ENCODE results near the gene XNDC1N.
A peak's percentile ranks its signal among the peaks of the same experiment; 100 is the strongest.

The XNDC1N gene

GRCh38 chr11:71962428-71963038 is 34.1 kb upstream of the XNDC1N start:
- H3K36me3 ChIP-seq (ENCODE audit: insufficient read depth, low read length) = peaks cover 32% of the 10 kb centered on the region
- no peak for TF ChIP-seq FOXP2 (optimal IDR thresholded peaks at IDR 0.05; ENCODE audit: control extremely low read depth, extremely low read length, insufficient read depth)
- no peak for TF ChIP-seq EZH2 (IDR thresholded peaks at IDR 0.05)
- TF ChIP-seq POLR2AphosphoS5 (IDR thresholded peaks at IDR 0.05; ENCODE audit: borderline replicate concordance, low read depth, low read length) = no peak
- H3K27ac ChIP-seq = peak overlapping the region; percentile 75; the same call in 1 of the 2 replicates
- H3K4me3 ChIP-seq = no peak overlapping the region
- no peak overlapping the region for H3K9ac ChIP-seq (ENCODE audit: insufficient read length)
- no peak for DNase-seq (ENCODE audit: low read depth, low spot score)
- H3K9me3 ChIP-seq (ENCODE audit: low read depth, low read length) = no peaks in the 10 kb centered on the region

GRCh38 chr11:71955898-71956456 is 27.6 kb upstream of the XNDC1N start:
- H3K9me3 ChIP-seq (ENCODE audit: low read depth, low read length) = no peaks in the 10 kb centered on the region
- DNase-seq (ENCODE audit: low read depth, low spot score) = no peak
- H3K9ac ChIP-seq (ENCODE audit: insufficient read length) = no peak overlapping the region
- no peak for TF ChIP-seq FOXP2 (optimal IDR thresholded peaks at IDR 0.05; ENCODE audit: control extremely low read depth, extremely low read length, insufficient read depth)
- TF ChIP-seq EZH2 (IDR thresholded peaks at IDR 0.05) = no peak
- TF ChIP-seq POLR2AphosphoS5 (IDR thresholded peaks at IDR 0.05; ENCODE audit: borderline replicate concordance, low read depth, low read length) = no peak
- H3K36me3 ChIP-seq (ENCODE audit: insufficient read depth, low read length) = peaks cover 11% of the 10 kb centered on the region; the same call in 1 of the 2 replicates
- no peak overlapping the region for H3K4me3 ChIP-seq
- no peak overlapping the region for H3K27ac ChIP-seq

GRCh38 chr11:71951741-71952310 is 23.4 kb upstream of the XNDC1N start:
- no peak for TF ChIP-seq EZH2 (IDR thresholded peaks at IDR 0.05)
- TF ChIP-seq FOXP2 (optimal IDR thresholded peaks at IDR 0.05; ENCODE audit: control extremely low read depth, extremely low read length, insufficient read depth) = no peak
- TF ChIP-seq POLR2AphosphoS5 (IDR thresholded peaks at IDR 0.05; ENCODE audit: borderline replicate concordance, low read depth, low read length) = no peak
- no peak for DNase-seq (ENCODE audit: low read depth, low spot score)
- Histone ChIP-seq H3K4me3 (no peak overlapping the region), H3K36me3 (ENCODE audit: insufficient read depth, low read length) (no peaks in the 10 kb centered on the region), H3K9me3 (ENCODE audit: low read depth, low read length) (no peaks in the 10 kb centered on the region), H3K27ac (no peak overlapping the region), H3K9ac (ENCODE audit: insufficient read length) (no peak overlapping the region)

- H3K4me3 ChIP-seq = no peak overlapping the region
- H3K27ac ChIP-seq = no peak overlapping the region
- TF ChIP-seq POLR2AphosphoS5 (IDR thresholded peaks at IDR 0.05; ENCODE audit: borderline replicate concordance, low read depth, low read length) = no peak
- TF ChIP-seq EZH2 (IDR thresholded peaks at IDR 0.05) = no peak
- TF ChIP-seq FOXP2 (optimal IDR thresholded peaks at IDR 0.05; ENCODE audit: control extremely low read depth, extremely low read length, insufficient read depth) = no peak
- no peak for DNase-seq (ENCODE audit: low read depth, low spot score)
- no peaks in the 10 kb centered on the region for H3K9me3 ChIP-seq (ENCODE audit: low read depth, low read length)
- H3K9ac ChIP-seq (ENCODE audit: insufficient read length) = no peak overlapping the region
- H3K36me3 ChIP-seq (ENCODE audit: insufficient read depth, low read length) = no peaks in the 10 kb centered on the region
These were observed 20.6 kb upstream of the XNDC1N start for GRCh38 chr11:71949034-71949433.

- no peaks in the 10 kb centered on the region for H3K9me3 ChIP-seq (ENCODE audit: low read depth, low read length)
- no peak overlapping the region for H3K9ac ChIP-seq (ENCODE audit: insufficient read length)
- DNase-seq (ENCODE audit: low read depth, low spot score) = no peak
- TF ChIP-seq POLR2AphosphoS5 (IDR thresholded peaks at IDR 0.05; ENCODE audit: borderline replicate concordance, low read depth, low read length) (no peak), EZH2 (IDR thresholded peaks at IDR 0.05) (no peak), FOXP2 (optimal IDR thresholded peaks at IDR 0.05; ENCODE audit: control extremely low read depth, extremely low read length, insufficient read depth) (no peak)
- H3K27ac ChIP-seq = no peak overlapping the region
- no peak overlapping the region for H3K4me3 ChIP-seq
- no peaks in the 10 kb centered on the region for H3K36me3 ChIP-seq (ENCODE audit: insufficient read depth, low read length)
These were observed 20.1 kb upstream of the XNDC1N start for GRCh38 chr11:71948314-71949027.

GRCh38 chr11:71947498-71947897 is 19.1 kb upstream of the XNDC1N start:
- DNase-seq (ENCODE audit: low read depth, low spot score) = no peak
- Histone ChIP-seq H3K9ac (ENCODE audit: insufficient read length) (no peak overlapping the region), H3K27ac (no peak overlapping the region)

GRCh38 chr11:71946144-71946571 is 17.8 kb upstream of the XNDC1N start:
- no peak overlapping the region for H3K27ac ChIP-seq
- H3K4me3 ChIP-seq = no peak overlapping the region
- no peaks in the 10 kb centered on the region for H3K36me3 ChIP-seq (ENCODE audit: insufficient read depth, low read length)
- no peak for TF ChIP-seq EZH2 (IDR thresholded peaks at IDR 0.05)
- no peak for TF ChIP-seq FOXP2 (optimal IDR thresholded peaks at IDR 0.05; ENCODE audit: control extremely low read depth, extremely low read length, insufficient read depth)
- TF ChIP-seq POLR2AphosphoS5 (IDR thresholded peaks at IDR 0.05; ENCODE audit: borderline replicate concordance, low read depth, low read length) = no peak
- no peak overlapping the region for H3K9ac ChIP-seq (ENCODE audit: insufficient read length)
- H3K9me3 ChIP-seq (ENCODE audit: low read depth, low read length) = no peaks in the 10 kb centered on the region
- DNase-seq (ENCODE audit: low read depth, low spot score) = no peak

More at GRCh38 chr11:71947498-71947897, 19.1 kb upstream of the XNDC1N start:
- no peak for TF ChIP-seq EZH2 (IDR thresholded peaks at IDR 0.05)
- no peak for TF ChIP-seq FOXP2 (optimal IDR thresholded peaks at IDR 0.05; ENCODE audit: control extremely low read depth, extremely low read length, insufficient read depth)
- TF ChIP-seq POLR2AphosphoS5 (IDR thresholded peaks at IDR 0.05; ENCODE audit: borderline replicate concordance, low read depth, low read length) = no peak
- Histone ChIP-seq H3K4me3 (no peak overlapping the region), H3K9me3 (ENCODE audit: low read depth, low read length) (no peaks in the 10 kb centered on the region), H3K36me3 (ENCODE audit: insufficient read depth, low read length) (no peaks in the 10 kb centered on the region)
